GM12878 (cell line): Measurements from ENCODE around the gene CSTF1. TPM values are rescaled to one million over a fixed set of nuclear protein-coding genes. Genes with fewer than 3 reads are reported as not detected.

Source experiments
- CBX3 ChIP-seq: fragments of 200-600 bp; sonication (generic); IDR thresholded peaks from 2 replicates; pipeline ENCODE4 v1.6.1; 2016; ENCODE audit warnings: low read depth, borderline replicate concordance
- FOS ChIP-seq: IDR thresholded peaks from 3 replicates; pipeline ENCODE4 v1.6.1; 2011; ENCODE audit warnings: borderline replicate concordance; ENCODE audit not compliant: insufficient read length; ENCODE audit errors: extremely low read depth
- PBX3 ChIP-seq: IDR thresholded peaks from 2 replicates; pipeline ENCODE4 v1.6.1; 2011; ENCODE audit warnings: mild to moderate bottlenecking, low read depth, low read length, moderate library complexity; ENCODE audit not compliant: insufficient replicate concordance
- PKNOX1 ChIP-seq: fragments of 450-650 bp; IDR thresholded peaks from 2 replicates; pipeline ENCODE4 v1.6.1; 2016; ENCODE audit warnings: mild to moderate bottlenecking
- SPI1 ChIP-seq: IDR thresholded peaks from 2 replicates; pipeline ENCODE4 v1.6.1; 2011; ENCODE audit warnings: low read depth, mild to moderate bottlenecking, low read length, moderate library complexity, borderline replicate concordance; ENCODE audit not compliant: insufficient read depth
- ZBTB33 ChIP-seq: fragments of 450-650 bp; IDR thresholded peaks from 2 replicates; pipeline ENCODE4 v1.6.1; 2017; ENCODE audit warnings: mild to moderate bottlenecking
- polyA plus RNA-seq, 11 experiments: library from polyadenylated mRNA; depleted of rRNA in 4 of 11; unstranded in 6 of 11; stranded (reverse) in 5 of 11; fragments of >200 nt; fragmentation: Nextera tagmentation in 4 of 11; fragmentation: Illumina TruSeq in 1 of 11; extraction: Ambion mirVana in 4 of 11; extraction: Trizol in 1 of 11; gene quantifications; 1 replicate in 1 of 11; 2 replicates in 10 of 11; pipeline versions ENCODE4 v1.2.1 to v1.2.3, GENCODE V29; 2011 to 2016; ENCODE audit warnings: inconsistent platforms in 2 of 11, missing spikeins in 2 of 11, low read depth in 1 of 11
- total RNA-seq, 4 experiments: library from RNA; depleted of rRNA in 3 of 4; stranded (reverse); fragments of >200 nt in 3 of 4; fragmentation: Illumina TruSeq in 1 of 4; extraction: Trizol in 1 of 4; gene quantifications; 2 replicates each; pipeline versions ENCODE4 v1.2.1 to v1.2.3, GENCODE V29; 2013 to 2021

The CSTF1 gene
- total and polyA plus RNA-seq, 10 of the 15 experiments (the other 5 are each of a cell fraction or from before 2014, with no cell fraction given): 41.8 to 89.1 (median 50.1) TPM

GRCh38 chr20:56411759-56412472 lies 19.5 kb downstream of the CSTF1 start, which contains the start of gene CASS4 (continued):
- peak; percentile 94 for TF ChIP-seq PKNOX1
- TF ChIP-seq CBX3: no peak
- TF ChIP-seq SPI1: 0 out of 2 replicates have a peak, but pooled peaks have one; percentile 5
- no peak for TF ChIP-seq ZBTB33
- TF ChIP-seq FOS: no peak
- TF ChIP-seq PBX3: peak; percentile 54
